Upper lobe of right lung (tissue), 1 donor: ENCODE results near the gene AP1AR. TPM values are rescaled to one million over a fixed set of nuclear protein-coding genes. Genes with fewer than 3 reads are reported as not detected.

Experiments used
- ATAC-seq: fragments of 200-7000 bp; cut with Tn5 transposase; one replicate; pipeline ENCODE4 v1.9.1; 2020; ENCODE audit warnings: mild to moderate bottlenecking, moderate library complexity
- DNase-seq: peaks from one replicate; pipeline ENCODE4 v3.0.0-alpha.2; 2020
- H3K27ac ChIP-seq: fragments of 200-600 bp; one replicate; pipeline ENCODE4 v1.8.0; 2022
- H3K27me3 ChIP-seq: fragments of 200-600 bp; one replicate; pipeline ENCODE4 v1.8.0; 2022; ENCODE audit warnings: mild to moderate bottlenecking
- H3K36me3 ChIP-seq: fragments of 200-600 bp; one replicate; pipeline ENCODE4 v1.8.0; 2022
- H3K4me1 ChIP-seq: fragments of 200-600 bp; one replicate; pipeline ENCODE4 v1.8.0; 2022
- H3K4me3 ChIP-seq: fragments of 200-600 bp; one replicate; pipeline ENCODE4 v1.8.0; 2022; ENCODE audit warnings: mild to moderate bottlenecking
- H3K9me3 ChIP-seq: fragments of 200-600 bp; one replicate; pipeline ENCODE4 v1.8.0; 2022
- intact Hi-C: fragments of 100-400 bp; cut with DNase I; formaldehyde crosslinking; loops from one replicate; pipeline ENCODE4 v1.11.0; 2022
- long read RNA-seq: library from polyadenylated mRNA; unstranded; transcript quantifications from one replicate; pipeline ENCODE4 v2.0.0, GENCODE V29; 2021
- total RNA-seq: library from RNA; stranded (reverse); fragmentation: NEBNext Ultra II Directional; extraction: Animal tissue kit (Norgen Biotek cat#: 25700); gene quantifications from one replicate; pipeline ENCODE4 v1.2.1, GENCODE V29; 2021
- TF ChIP-seq, protein P1 (sequence below): fragments of 200-600 bp; IDR thresholded peaks from one replicate; pipeline ENCODE4 v1.8.0; 2022; ENCODE audit warnings: antibody characterized with exemption
- donor health status: DM: no; HTN: yes; CAD: no; lungs with severe emphysema.

AP1AR gene, protein sequence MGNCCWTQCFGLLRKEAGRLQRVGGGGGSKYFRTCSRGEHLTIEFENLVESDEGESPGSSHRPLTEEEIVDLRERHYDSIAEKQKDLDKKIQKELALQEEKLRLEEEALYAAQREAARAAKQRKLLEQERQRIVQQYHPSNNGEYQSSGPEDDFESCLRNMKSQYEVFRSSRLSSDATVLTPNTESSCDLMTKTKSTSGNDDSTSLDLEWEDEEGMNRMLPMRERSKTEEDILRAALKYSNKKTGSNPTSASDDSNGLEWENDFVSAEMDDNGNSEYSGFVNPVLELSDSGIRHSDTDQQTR
- total RNA-seq: 16.6 TPM
- long read RNA-seq, transcript AP1AR-201 (10 exons, 2,902 nt): major isoform, 60 of 82 reads
- long read RNA-seq, partial matches to known transcripts: 1 of 82 reads
- long read RNA-seq, other reads (novel, unspliced or antisense): 21 of 82 reads

DNA sequence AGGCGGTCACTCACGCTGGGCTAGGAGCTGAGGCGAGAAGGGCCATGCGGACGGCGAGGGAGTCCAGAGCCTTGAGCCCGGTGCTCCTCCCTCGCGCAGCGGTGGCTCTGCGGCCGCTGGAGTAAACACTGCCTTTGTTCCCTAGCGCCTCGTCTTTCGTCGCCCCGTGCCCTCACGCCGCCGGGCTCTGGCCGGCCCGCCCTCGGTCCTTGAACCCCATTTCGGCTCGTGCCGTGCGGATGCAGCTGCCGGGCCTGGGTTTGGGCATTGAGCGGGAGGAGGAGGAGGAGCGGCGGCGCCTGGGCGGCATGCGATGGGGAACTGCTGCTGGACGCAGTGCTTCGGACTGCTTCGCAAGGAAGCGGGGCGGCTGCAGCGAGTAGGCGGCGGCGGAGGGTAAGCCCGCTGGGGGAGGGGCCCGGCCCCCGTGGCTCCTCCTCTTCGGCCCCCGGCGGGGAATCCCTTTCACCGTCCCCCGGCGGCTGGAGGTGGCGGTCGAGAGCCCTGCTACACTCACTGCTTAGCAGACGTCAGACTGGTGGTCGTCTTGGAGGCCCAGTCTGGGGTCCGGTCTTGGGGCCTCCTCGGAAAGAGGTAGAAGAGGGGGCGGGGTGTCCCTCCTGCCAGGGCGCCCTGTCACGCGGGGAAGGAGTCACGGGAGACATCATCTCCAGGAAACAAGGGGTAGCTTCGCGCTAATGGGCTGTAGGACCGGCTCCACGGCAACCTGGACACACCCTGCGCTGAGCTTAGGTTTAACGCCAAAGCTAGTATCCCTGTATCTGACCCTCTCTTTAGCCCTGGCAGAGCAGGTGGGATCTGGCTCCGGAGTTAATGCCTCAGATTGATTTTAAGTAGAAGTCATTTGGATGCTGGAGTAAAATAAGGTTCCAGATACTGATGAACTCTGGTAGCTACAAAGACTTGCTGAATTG lies at the start of gene AP1AR:
AP1AR (plus strand) TSS at position 9 of the 935 bp plus-strand sequence; CDS start at position 314, 305 bp downstream.
- Histone ChIP-seq H3K27ac (peak within 1 kb of the TSS; percentile 95), H3K36me3 (no peaks in the 10 kb centered on the region), H3K4me3 (peak within 1 kb of the TSS; percentile 89), H3K9me3 (no peaks in the 10 kb centered on the region), H3K27me3 (no peaks in the 10 kb centered on the region), H3K4me1 (peaks cover 17% of the 10 kb centered on the region)
- intact Hi-C loops: loop anchor here (10.0 kb wide), 1 partner anchor 127 kb away; no protein-coding TSS in a partner anchor
- ATAC-seq: peak; percentile 85
- peak; percentile 94 for DNase-seq
- TF ChIP-seq, protein P1, sequence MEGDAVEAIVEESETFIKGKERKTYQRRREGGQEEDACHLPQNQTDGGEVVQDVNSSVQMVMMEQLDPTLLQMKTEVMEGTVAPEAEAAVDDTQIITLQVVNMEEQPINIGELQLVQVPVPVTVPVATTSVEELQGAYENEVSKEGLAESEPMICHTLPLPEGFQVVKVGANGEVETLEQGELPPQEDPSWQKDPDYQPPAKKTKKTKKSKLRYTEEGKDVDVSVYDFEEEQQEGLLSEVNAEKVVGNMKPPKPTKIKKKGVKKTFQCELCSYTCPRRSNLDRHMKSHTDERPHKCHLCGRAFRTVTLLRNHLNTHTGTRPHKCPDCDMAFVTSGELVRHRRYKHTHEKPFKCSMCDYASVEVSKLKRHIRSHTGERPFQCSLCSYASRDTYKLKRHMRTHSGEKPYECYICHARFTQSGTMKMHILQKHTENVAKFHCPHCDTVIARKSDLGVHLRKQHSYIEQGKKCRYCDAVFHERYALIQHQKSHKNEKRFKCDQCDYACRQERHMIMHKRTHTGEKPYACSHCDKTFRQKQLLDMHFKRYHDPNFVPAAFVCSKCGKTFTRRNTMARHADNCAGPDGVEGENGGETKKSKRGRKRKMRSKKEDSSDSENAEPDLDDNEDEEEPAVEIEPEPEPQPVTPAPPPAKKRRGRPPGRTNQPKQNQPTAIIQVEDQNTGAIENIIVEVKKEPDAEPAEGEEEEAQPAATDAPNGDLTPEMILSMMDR: peak; percentile 47

DNA sequence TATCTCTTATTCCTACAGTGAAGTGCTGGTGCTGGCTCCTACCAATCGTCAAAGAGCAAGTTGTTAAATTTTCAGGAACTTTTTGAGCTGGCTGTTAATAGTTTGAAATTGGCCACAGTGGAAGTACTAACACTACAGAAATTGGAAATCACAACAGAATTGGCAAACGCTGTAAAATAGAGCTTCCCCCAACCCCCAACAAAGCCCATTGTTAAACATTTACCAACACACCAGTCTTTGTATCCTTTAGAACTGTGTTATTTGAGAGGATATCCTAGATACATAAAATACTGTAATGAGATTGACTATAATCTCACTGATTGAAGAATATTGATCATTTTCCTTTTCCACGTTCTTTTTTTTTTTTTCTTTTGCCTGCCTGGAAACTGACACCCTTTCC lies 49.0 kb upstream of the AP1AR start:
- TF ChIP-seq, protein P1: no peak
- H3K36me3 ChIP-seq: no peaks in the 10 kb centered on the region
- H3K4me3 ChIP-seq: no peak overlapping the region
- no peak overlapping the region for H3K27ac ChIP-seq
- DNase-seq: no peak
- H3K27me3 ChIP-seq: no peaks in the 10 kb centered on the region
- H3K9me3 ChIP-seq: no peaks in the 10 kb centered on the region
- no peak for ATAC-seq
- H3K4me1 ChIP-seq: no peaks in the 10 kb centered on the region
- intact Hi-C loops: no loop called here

DNA sequence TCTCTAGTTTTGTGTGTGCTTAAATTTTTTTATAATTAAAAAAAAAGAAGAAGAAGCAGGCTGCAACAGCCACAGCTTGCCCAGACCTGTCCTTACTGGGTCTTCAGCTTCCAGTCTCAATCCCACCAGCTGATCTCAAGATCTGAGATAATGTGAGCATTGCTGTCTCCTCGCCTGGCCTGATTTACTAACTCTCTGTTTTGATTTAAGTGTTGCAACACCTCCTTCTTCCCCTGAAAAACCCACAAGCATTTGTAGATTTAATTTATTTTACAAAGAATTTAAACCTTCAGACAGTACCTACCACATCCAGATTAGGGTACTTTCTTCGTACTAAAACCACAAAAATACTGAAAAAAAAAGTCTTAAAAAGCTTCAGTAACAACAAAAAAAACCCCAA lies 48.3 kb upstream of the AP1AR start:
- Histone ChIP-seq H3K36me3 (no peaks in the 10 kb centered on the region), H3K9me3 (no peaks in the 10 kb centered on the region), H3K27me3 (no peaks in the 10 kb centered on the region), H3K4me1 (no peaks in the 10 kb centered on the region), H3K27ac (no peak overlapping the region), H3K4me3 (no peak overlapping the region)
- ATAC-seq (no peak), DNase-seq (no peak)
- TF ChIP-seq, protein P1: no peak
- intact Hi-C loops: no loop called here

DNA sequence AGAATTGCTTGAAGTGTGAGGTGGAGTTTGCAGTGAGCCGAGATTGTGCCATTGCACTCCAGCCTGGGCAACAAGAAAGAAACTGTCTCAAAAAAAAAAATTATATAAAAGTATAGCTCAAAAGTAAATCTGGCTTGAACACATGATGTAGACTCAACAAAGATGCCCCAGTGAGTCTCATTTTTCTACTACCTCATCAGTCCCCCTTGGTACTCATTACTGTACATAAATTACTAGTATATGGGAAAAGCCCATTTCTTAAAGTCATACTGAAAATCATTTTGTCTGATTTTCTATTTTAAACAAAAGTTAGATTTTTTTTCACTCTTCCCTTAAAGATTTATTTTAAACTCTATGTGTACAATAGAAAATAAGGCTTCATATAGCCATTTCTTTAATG lies 47.1 kb upstream of the AP1AR start:
- TF ChIP-seq, protein P1: no peak
- no peak overlapping the region for H3K4me3 ChIP-seq
- H3K27ac ChIP-seq: no peak overlapping the region
- H3K9me3 ChIP-seq: no peaks in the 10 kb centered on the region
- intact Hi-C loops: no loop called here
- no peaks in the 10 kb centered on the region for H3K4me1 ChIP-seq
- H3K36me3 ChIP-seq: no peaks in the 10 kb centered on the region
- H3K27me3 ChIP-seq: no peaks in the 10 kb centered on the region
- DNase-seq: no peak
- ATAC-seq: no peak

DNA sequence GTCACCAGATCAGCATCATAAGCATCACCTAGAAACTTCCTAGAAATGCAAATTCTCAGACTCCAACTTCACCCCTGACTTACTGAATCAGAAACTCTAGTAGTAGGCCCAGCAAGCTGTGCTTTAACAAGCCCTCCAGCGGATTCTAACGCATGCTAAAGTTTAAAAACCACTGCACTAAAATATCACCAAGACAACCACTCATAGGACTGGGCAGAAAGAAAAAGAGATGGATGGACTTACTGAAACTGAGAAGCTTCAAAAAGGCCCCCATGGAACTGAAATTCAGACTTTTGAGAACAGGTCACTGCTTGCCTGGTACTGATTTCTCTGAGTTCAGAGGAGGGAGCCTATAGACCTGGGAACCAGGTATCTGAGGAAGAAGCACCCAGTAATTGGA lies 46.3 kb upstream of the AP1AR start:
- no peak for DNase-seq

More for the DNA sequence above, 46.3 kb upstream of the AP1AR start:
- no peaks in the 10 kb centered on the region for H3K4me1 ChIP-seq
- H3K9me3 ChIP-seq: no peaks in the 10 kb centered on the region
- ATAC-seq: no peak
- no peak overlapping the region for H3K27ac ChIP-seq
- H3K36me3 ChIP-seq: no peaks in the 10 kb centered on the region
- intact Hi-C loops: no loop called here
- no peaks in the 10 kb centered on the region for H3K27me3 ChIP-seq
- H3K4me3 ChIP-seq: no peak overlapping the region
- TF ChIP-seq, protein P1: no peak
